ENCODE data around the gene APOL5.

- TF ChIP-seq EZH2 (IDR thresholded peaks at IDR 0.05; ENCODE audit: borderline replicate concordance, control insufficient read depth, low read depth, low read length), result no peak
- TF ChIP-seq TCF3 (IDR thresholded peaks at IDR 0.05; ENCODE audit: borderline replicate concordance, insufficient read depth, low read depth, low read length), result no peak
- no peak for TF ChIP-seq POLR2AphosphoS5 (IDR thresholded peaks at IDR 0.05; ENCODE audit: low read length)
- TF ChIP-seq SP1 (IDR thresholded peaks at IDR 0.05; ENCODE audit: low read depth, low read length), result no peak
- no peak for TF ChIP-seq RB1 (IDR thresholded peaks at IDR 0.05; ENCODE audit: borderline replicate concordance)
- no peak for TF ChIP-seq SKIL (IDR thresholded peaks at IDR 0.05; ENCODE audit: low read depth, poor library complexity, severe bottlenecking)
- TF ChIP-seq MYC (IDR thresholded peaks at IDR 0.05; ENCODE audit: insufficient read depth, insufficient read length, insufficient replicate concordance, low read length, severe bottlenecking), result no peak
- TF ChIP-seq ETV6 (conservative IDR thresholded peaks at IDR 0.05 in 1 of 2, IDR thresholded peaks at IDR 0.05 in 1 of 2; ENCODE audit: borderline replicate concordance in 1 of 2, low read depth in 1 of 2), result no peak
- TF ChIP-seq CHD1 (IDR thresholded peaks at IDR 0.05; ENCODE audit: low read depth, low read length), result no peak
- no peak for TF ChIP-seq MAX (IDR thresholded peaks at IDR 0.05; ENCODE audit: low read depth, low read length)
These were observed 22.9 kb downstream of the APOL5 start for GRCh38 chr22:35740616-35741015.

Measured in GM12878 (cell line).